DOHH2 (cell line): ENCODE measurements around the gene CIB4.

Experiments
- CTCF ChIP-seq: fragments of 200-600 bp; sonication (generic); IDR thresholded peaks from one replicate; pipeline ENCODE4 v1.5.1; 2014; ENCODE audit warnings: antibody characterized with exemption, mild to moderate bottlenecking, low read depth, low read length; ENCODE audit not compliant: poor library complexity, severe bottlenecking
- EZH2phosphoT487 ChIP-seq: fragments of 200-600 bp; sonication (generic); IDR thresholded peaks from 2 replicates; pipeline ENCODE4 v1.6.1; 2017; ENCODE audit warnings: borderline replicate concordance, mild to moderate bottlenecking, antibody characterized with exemption, low read length, moderate library complexity, mixed read lengths

GRCh38 chr2:26584191-26584590, 57.0 kb downstream of the CIB4 start:
- TF ChIP-seq CTCF: no peak
- TF ChIP-seq EZH2phosphoT487: no peak
